Osteocyte (in vitro differentiated cells): ENCODE data around the gene DHRS4. TPM values are rescaled to one million over a fixed set of nuclear protein-coding genes. Genes with fewer than 3 reads are reported as not detected.
A peak's percentile ranks its signal among the peaks of the same experiment; 100 is the strongest.
"Not testable (repeated sequence)": the region's sequence is repeated elsewhere in the genome, so short reads cannot be mapped to it uniquely, and the experiment has no call there.

ENCODE experiments used
- DNase-seq: peaks from one replicate; pipeline ENCODE4 v3.0.0; 2021; ENCODE audit warnings: mixed read lengths; ENCODE audit not compliant: unreplicated experiment; ENCODE audit errors: extremely low spot score
- H3K27ac Mint-ChIP-seq: one replicate; pipeline ENCODE4 v1.8.0; 2021; ENCODE audit warnings: mild to moderate bottlenecking, mixed read lengths; ENCODE audit not compliant: unreplicated experiment
- H3K27me3 Mint-ChIP-seq: one replicate; pipeline ENCODE4 v1.8.0; 2021; ENCODE audit warnings: mixed read lengths; ENCODE audit not compliant: unreplicated experiment
- H3K36me3 Mint-ChIP-seq: one replicate; pipeline ENCODE4 v1.8.0; 2021; ENCODE audit warnings: mixed read lengths; ENCODE audit not compliant: unreplicated experiment
- H3K4me1 Mint-ChIP-seq: one replicate; pipeline ENCODE4 v1.8.0; 2021; ENCODE audit warnings: mixed read lengths; ENCODE audit not compliant: unreplicated experiment
- H3K4me3 Mint-ChIP-seq: one replicate; pipeline ENCODE4 v1.8.0; 2021; ENCODE audit warnings: mild to moderate bottlenecking, moderate library complexity, mixed read lengths; ENCODE audit not compliant: unreplicated experiment
- H3K9me3 Mint-ChIP-seq: one replicate; pipeline ENCODE4 v1.8.0; 2021; ENCODE audit warnings: mixed read lengths; ENCODE audit not compliant: unreplicated experiment
- CTCF ChIP-seq: fragments of 200-600 bp; sonication (generic); IDR thresholded peaks from 2 replicates; pipeline ENCODE4 v1.5.0; 2021; ENCODE audit warnings: antibody characterized with exemption, mild to moderate bottlenecking, moderate library complexity
- total RNA-seq: library from RNA; stranded (reverse); gene quantifications from 2 replicates; pipeline ENCODE4 v1.2.1, GENCODE V29; 2021

Gene DHRS4
- total RNA-seq, 1 donor from 2014 or later: 19.6 TPM

- Mint-ChIP-seq H3K36me3 (no peaks in the 10 kb centered on the region), H3K4me1 (peaks cover 6% of the 10 kb centered on the region), H3K27me3 (no peaks in the 10 kb centered on the region), H3K9me3 (no peaks in the 10 kb centered on the region), H3K4me3 (no peak overlapping the region), H3K27ac (no peak overlapping the region)
- no peak for DNase-seq
- no peak for TF ChIP-seq CTCF
These were observed 31.5 kb downstream of the DHRS4 start for GRCh38 chr14:23984891-23985602.

GRCh38 chr14:23988223-23988606 is 34.6 kb downstream of the DHRS4 start:
- not testable (repeated sequence) for H3K27ac Mint-ChIP-seq, H3K4me3 Mint-ChIP-seq, H3K4me1 Mint-ChIP-seq, H3K9me3 Mint-ChIP-seq, H3K36me3 Mint-ChIP-seq, H3K27me3 Mint-ChIP-seq, DNase-seq

GRCh38 chr14:23988607-23989363 is 35.2 kb downstream of the DHRS4 start, which contains the start of gene DHRS4L2:
TSS of gene DHRS4L2 (plus strand) at chr14:23988929. CDS start at chr14:23988948, 19 bp downstream.
- H3K9me3 Mint-ChIP-seq: not testable (repeated sequence)

GRCh38 chr14:23989734-23990445 is 36.3 kb downstream of the DHRS4 start:
- not testable (repeated sequence) for H3K36me3 Mint-ChIP-seq, H3K4me1 Mint-ChIP-seq, DNase-seq, H3K27ac Mint-ChIP-seq, H3K27me3 Mint-ChIP-seq, H3K9me3 Mint-ChIP-seq, H3K4me3 Mint-ChIP-seq

More at GRCh38 chr14:23988607-23989363, 35.2 kb downstream of the DHRS4 start, which contains the start of gene DHRS4L2:
- not testable (repeated sequence) for H3K27me3 Mint-ChIP-seq, H3K36me3 Mint-ChIP-seq, H3K4me1 Mint-ChIP-seq, DNase-seq, H3K27ac Mint-ChIP-seq
- H3K4me3 Mint-ChIP-seq: peak within 1 kb of the TSS; percentile 4

GRCh38 chr14:23990961-23991360 is 37.4 kb downstream of the DHRS4 start:
- not testable (repeated sequence) for H3K9me3 Mint-ChIP-seq, H3K27me3 Mint-ChIP-seq

GRCh38 chr14:23993042-23993441 is 39.5 kb downstream of the DHRS4 start:
- H3K36me3 Mint-ChIP-seq, H3K4me3 Mint-ChIP-seq, H3K9me3 Mint-ChIP-seq, H3K27me3 Mint-ChIP-seq, H3K27ac Mint-ChIP-seq, H3K4me1 Mint-ChIP-seq, DNase-seq: not testable (repeated sequence)

More at GRCh38 chr14:23990961-23991360, 37.4 kb downstream of the DHRS4 start:
- H3K4me3 Mint-ChIP-seq, H3K4me1 Mint-ChIP-seq, H3K27ac Mint-ChIP-seq, H3K36me3 Mint-ChIP-seq, DNase-seq: not testable (repeated sequence)

GRCh38 chr14:23996009-23996408 is 42.4 kb downstream of the DHRS4 start:
- not testable (repeated sequence) for DNase-seq, H3K4me3 Mint-ChIP-seq, H3K36me3 Mint-ChIP-seq, H3K4me1 Mint-ChIP-seq, H3K9me3 Mint-ChIP-seq, H3K27ac Mint-ChIP-seq, H3K27me3 Mint-ChIP-seq

GRCh38 chr14:23996825-23997224 is 43.3 kb downstream of the DHRS4 start:
- H3K9me3 Mint-ChIP-seq, H3K4me3 Mint-ChIP-seq, DNase-seq, H3K4me1 Mint-ChIP-seq, H3K27me3 Mint-ChIP-seq, H3K27ac Mint-ChIP-seq, H3K36me3 Mint-ChIP-seq: not testable (repeated sequence)

GRCh38 chr14:23999640-24000039 is 46.1 kb downstream of the DHRS4 start:
- not testable (repeated sequence) for H3K36me3 Mint-ChIP-seq, H3K9me3 Mint-ChIP-seq, H3K27me3 Mint-ChIP-seq, H3K27ac Mint-ChIP-seq, H3K4me3 Mint-ChIP-seq, DNase-seq, H3K4me1 Mint-ChIP-seq

- not testable (repeated sequence) for H3K4me1 Mint-ChIP-seq, H3K9me3 Mint-ChIP-seq, DNase-seq, H3K27ac Mint-ChIP-seq, H3K36me3 Mint-ChIP-seq, H3K27me3 Mint-ChIP-seq, H3K4me3 Mint-ChIP-seq
These were observed 47.5 kb downstream of the DHRS4 start for GRCh38 chr14:24001078-24001477.

- not testable (repeated sequence) for H3K4me3 Mint-ChIP-seq, DNase-seq
These were observed 48.1 kb downstream of the DHRS4 start for GRCh38 chr14:24001679-24002078.

More at GRCh38 chr14:24001679-24002078, 48.1 kb downstream of the DHRS4 start:
- H3K36me3 Mint-ChIP-seq, H3K27me3 Mint-ChIP-seq, H3K27ac Mint-ChIP-seq, H3K4me1 Mint-ChIP-seq, H3K9me3 Mint-ChIP-seq: not testable (repeated sequence)
